A673 (cell line): ENCODE results near the gene PPP4R2. TPM values are rescaled to one million over a fixed set of nuclear protein-coding genes. Genes with fewer than 3 reads are reported as not detected.

ENCODE experiments used
- BruUV-seq: library from RNA; stranded (reverse); fragments of 400-500 nt; replicated peaks from 2 replicates; lab custom pipeline; 2021; lab: Mats Ljungman, UMichigan
- CTCF ChIA-PET: fragments of 300-600 bp; sonication (Branson Sonifier 250); formaldehyde crosslinking; loops from one replicate; lab custom pipeline; 2022; ENCODE audit warnings: antibody characterized with exemption; lab: Charles Lee
- POLR2A ChIA-PET: fragments of 300-600 bp; sonication (Branson Sonifier 250); formaldehyde crosslinking; loops from one replicate; lab custom pipeline; 2022; ENCODE audit warnings: antibody characterized with exemption; ENCODE audit not compliant: low non-redundant PET; lab: Charles Lee
- DNase-seq: peaks from one replicate; pipeline ENCODE4 v3.0.0-alpha.2; 2015; ENCODE audit warnings: low spot score
- H3K27ac ChIP-seq: fragments of 200-600 bp; sonication (generic); 2 replicates; pipeline ENCODE4 v1.5.1; 2016; ENCODE audit warnings: mixed run types, low read depth, mild to moderate bottlenecking, mixed read lengths, antibody characterized with exemption, low read length; ENCODE audit not compliant: poor library complexity, severe bottlenecking
- H3K27me3 ChIP-seq: fragments of 200-600 bp; sonication (generic); replicated peaks from 2 replicates; pipeline ENCODE4 v1.6.1; 2017; ENCODE audit warnings: mixed run types, low read depth, mild to moderate bottlenecking, mixed read lengths, antibody characterized with exemption, low read length; ENCODE audit not compliant: insufficient read depth, poor library complexity
- H3K36me3 ChIP-seq: fragments of 200-600 bp; sonication (generic); 2 replicates; pipeline ENCODE4 v1.6.1; 2016; ENCODE audit warnings: mixed run types, mild to moderate bottlenecking, mixed read lengths, antibody characterized with exemption, low read length; ENCODE audit not compliant: insufficient read depth, poor library complexity, severe bottlenecking
- H3K4me1 ChIP-seq: fragments of 200-600 bp; sonication (generic); 2 replicates; pipeline ENCODE4 v1.6.1; 2017; ENCODE audit warnings: mixed run types, mild to moderate bottlenecking, mixed read lengths, antibody characterized with exemption, low read length; ENCODE audit not compliant: insufficient read depth, poor library complexity, severe bottlenecking
- H3K4me3 ChIP-seq: fragments of 200-600 bp; sonication (generic); 2 replicates; pipeline ENCODE4 v1.5.1; 2016; ENCODE audit warnings: low read depth, mixed run types, mild to moderate bottlenecking, mixed read lengths, low read length; ENCODE audit not compliant: poor library complexity, severe bottlenecking
- H3K9me3 ChIP-seq: fragments of 200-600 bp; sonication (generic); 2 replicates; pipeline ENCODE4 v1.6.1; 2016; ENCODE audit warnings: mixed run types, low read depth, mild to moderate bottlenecking, mixed read lengths, antibody characterized with exemption, low read length; ENCODE audit not compliant: poor library complexity, severe bottlenecking
- CTCF ChIP-seq: fragments of 300-800, 200-600 bp; sonication (generic); conservative IDR thresholded peaks from 2 replicates; pipeline ENCODE4 v1.5.1; 2017; ENCODE audit warnings: low read depth, mild to moderate bottlenecking, antibody characterized with exemption, low read length, moderate library complexity, mixed read lengths
- EZH2 ChIP-seq: fragments of 200-600 bp; sonication (generic); IDR thresholded peaks from 2 replicates; pipeline ENCODE4 v1.6.1; 2017; ENCODE audit warnings: borderline replicate concordance, low read depth, mild to moderate bottlenecking, mixed read lengths, antibody characterized with exemption, low read length; ENCODE audit not compliant: poor library complexity, severe bottlenecking
- intact Hi-C: fragments of 100-400 bp; cut with micrococcal nuclease; formaldehyde crosslinking; loops from one replicate; pipeline ENCODE4 v1.10.0; 2022; ENCODE audit not compliant: unreplicated experiment
- total RNA-seq: library from RNA; stranded (reverse); gene quantifications from 2 replicates; pipeline ENCODE4 v1.2.3, GENCODE V29; 2021

The PPP4R2 gene
- total RNA-seq, 1 experiment from 2014 or later, result 41.4 TPM

GRCh38 chr3:73018298-73018697 is 21.7 kb downstream of the PPP4R2 start:
- H3K27ac ChIP-seq, result no peak overlapping the region
- no TSS peak for BruUV-seq
- no peaks in the 10 kb centered on the region for H3K27me3 ChIP-seq
- H3K9me3 ChIP-seq, result no peaks in the 10 kb centered on the region
- POLR2A ChIA-PET, result no interaction called here
- H3K4me3 ChIP-seq, result no peak overlapping the region
- no peak for TF ChIP-seq CTCF
- TF ChIP-seq EZH2, result no peak
- H3K4me1 ChIP-seq, result no peaks in the 10 kb centered on the region
- CTCF ChIA-PET, result no interaction called here
- no peaks in the 10 kb centered on the region for H3K36me3 ChIP-seq
- intact Hi-C loops, result no loop called here
- DNase-seq, result no peak

GRCh38 chr3:73018790-73019441 is 22.3 kb downstream of the PPP4R2 start:
- Histone ChIP-seq H3K4me3 (no peak overlapping the region), H3K27ac (no peak overlapping the region), H3K9me3 (no peaks in the 10 kb centered on the region), H3K4me1 (no peaks in the 10 kb centered on the region), H3K36me3 (no peaks in the 10 kb centered on the region), H3K27me3 (no peaks in the 10 kb centered on the region)
- DNase-seq, result no peak
- intact Hi-C loops, result no loop called here
- ChIA-PET POLR2A (no interaction called here), CTCF (no interaction called here)
- no peak for TF ChIP-seq EZH2
- TF ChIP-seq CTCF, result no peak
- BruUV-seq, result no TSS peak

- no TSS peak for BruUV-seq
- no peak overlapping the region for H3K4me3 ChIP-seq
- H3K27ac ChIP-seq, result no peak overlapping the region
- no peaks in the 10 kb centered on the region for H3K9me3 ChIP-seq
- DNase-seq, result no peak
- H3K4me1 ChIP-seq, result no peaks in the 10 kb centered on the region
- H3K27me3 ChIP-seq, result no peaks in the 10 kb centered on the region
- no peaks in the 10 kb centered on the region for H3K36me3 ChIP-seq
- intact Hi-C loops, result no loop called here
- CTCF ChIA-PET, result interaction anchor here (0.6 kb wide), 1 partner anchor 82 kb away, joined by 5 read pairs; no protein-coding TSS in a partner anchor
- TF ChIP-seq EZH2 (no peak), CTCF (no peak)
- POLR2A ChIA-PET, result no interaction called here
These were observed 24.8 kb downstream of the PPP4R2 start for GRCh38 chr3:73021301-73021835.
